Stimulated activated CD8-positive, alpha-beta memory T cell treated with anti-CD3 and anti-CD28 coated beads, Interleukin-15, amount 100 ng/mL, for 4 hours (primary cell): Measurements from ENCODE around the gene POLA2.
A peak's percentile ranks its signal among the peaks of the same experiment; 100 is the strongest.
"Not testable (repeated sequence)": the region's sequence is repeated elsewhere in the genome, so short reads cannot be mapped to it uniquely, and the experiment has no call there.

Source experiments
- DNase-seq, 2 donors: peaks; one replicate each; pipeline ENCODE4 v3.0.0-alpha.2; 2020; ENCODE audit warnings: low read depth in 2 of 2

The POLA2 gene, protein sequence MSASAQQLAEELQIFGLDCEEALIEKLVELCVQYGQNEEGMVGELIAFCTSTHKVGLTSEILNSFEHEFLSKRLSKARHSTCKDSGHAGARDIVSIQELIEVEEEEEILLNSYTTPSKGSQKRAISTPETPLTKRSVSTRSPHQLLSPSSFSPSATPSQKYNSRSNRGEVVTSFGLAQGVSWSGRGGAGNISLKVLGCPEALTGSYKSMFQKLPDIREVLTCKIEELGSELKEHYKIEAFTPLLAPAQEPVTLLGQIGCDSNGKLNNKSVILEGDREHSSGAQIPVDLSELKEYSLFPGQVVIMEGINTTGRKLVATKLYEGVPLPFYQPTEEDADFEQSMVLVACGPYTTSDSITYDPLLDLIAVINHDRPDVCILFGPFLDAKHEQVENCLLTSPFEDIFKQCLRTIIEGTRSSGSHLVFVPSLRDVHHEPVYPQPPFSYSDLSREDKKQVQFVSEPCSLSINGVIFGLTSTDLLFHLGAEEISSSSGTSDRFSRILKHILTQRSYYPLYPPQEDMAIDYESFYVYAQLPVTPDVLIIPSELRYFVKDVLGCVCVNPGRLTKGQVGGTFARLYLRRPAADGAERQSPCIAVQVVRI

DNA sequence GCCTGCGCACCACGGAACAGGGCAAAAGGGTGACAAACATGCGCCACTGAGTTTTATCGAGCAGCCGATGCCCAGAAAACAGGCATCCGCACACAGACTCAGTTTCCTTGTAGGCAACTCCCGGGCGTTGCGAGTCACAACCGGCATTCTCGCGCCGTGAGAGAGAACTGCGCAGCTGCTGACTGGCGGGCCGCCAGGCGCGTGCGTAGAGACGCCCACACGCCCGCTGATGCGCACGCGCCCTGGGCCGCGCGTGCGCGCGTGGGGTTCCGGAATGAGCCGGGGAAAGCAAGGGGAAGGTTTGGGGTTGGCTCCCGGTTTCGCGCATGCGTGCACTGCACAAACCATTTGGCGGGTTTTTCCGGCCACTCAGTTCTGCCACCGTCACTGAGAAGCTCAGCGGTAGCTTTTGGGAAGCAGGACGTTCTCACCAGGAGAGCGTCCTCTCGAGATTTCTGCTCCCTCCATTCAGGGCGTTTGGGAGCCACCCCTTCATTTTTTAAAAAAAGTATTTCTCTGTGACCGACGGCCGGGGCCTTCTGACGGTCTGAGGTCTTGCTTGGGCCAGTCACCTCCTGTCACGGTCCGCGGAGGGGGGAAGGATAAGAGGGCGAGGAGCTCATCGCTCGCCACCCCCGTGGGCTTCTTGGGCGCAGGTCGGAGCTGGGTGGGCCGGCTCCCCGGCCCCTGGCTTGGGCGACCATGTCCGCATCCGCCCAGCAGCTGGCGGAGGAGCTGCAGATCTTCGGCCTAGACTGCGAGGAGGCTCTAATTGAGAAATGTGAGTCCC, at the start of gene POLA2:
TSS of gene POLA2 (plus strand) at position 372 of the 790 bp plus-strand sequence. CDS start at position 703, 331 bp downstream.
- peak; percentile 88 to 93 for DNase-seq

DNA sequence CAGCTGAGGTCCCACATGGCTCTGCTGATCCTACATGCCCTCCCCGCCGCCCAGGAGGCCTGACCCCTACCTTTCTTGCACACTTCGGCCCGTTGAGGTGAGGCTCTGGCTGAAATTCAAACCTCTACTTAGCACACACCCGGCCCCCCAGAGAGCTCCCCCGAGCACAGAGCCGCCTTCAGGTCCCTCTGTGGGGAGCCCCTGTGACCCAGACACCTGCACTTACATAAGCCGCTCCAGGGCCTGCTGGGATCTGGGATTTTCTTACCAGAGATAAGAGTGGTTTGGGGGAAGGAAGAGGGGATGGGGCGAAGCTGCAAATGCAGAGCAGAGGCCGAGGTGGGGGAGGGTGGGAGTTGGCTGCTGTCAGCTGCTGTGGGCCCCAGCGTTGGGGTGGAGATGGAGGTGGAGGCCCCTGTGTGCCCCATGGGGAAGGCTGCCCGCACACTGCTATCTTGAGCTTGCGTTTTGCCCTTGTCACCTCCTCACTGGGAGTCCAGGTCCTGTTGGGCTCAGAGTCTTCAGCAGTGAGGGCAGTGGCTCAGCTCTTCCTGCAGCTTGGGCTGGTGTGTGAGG, 49.4 kb upstream of the POLA2 start:
- DNase-seq: no peak

DNA sequence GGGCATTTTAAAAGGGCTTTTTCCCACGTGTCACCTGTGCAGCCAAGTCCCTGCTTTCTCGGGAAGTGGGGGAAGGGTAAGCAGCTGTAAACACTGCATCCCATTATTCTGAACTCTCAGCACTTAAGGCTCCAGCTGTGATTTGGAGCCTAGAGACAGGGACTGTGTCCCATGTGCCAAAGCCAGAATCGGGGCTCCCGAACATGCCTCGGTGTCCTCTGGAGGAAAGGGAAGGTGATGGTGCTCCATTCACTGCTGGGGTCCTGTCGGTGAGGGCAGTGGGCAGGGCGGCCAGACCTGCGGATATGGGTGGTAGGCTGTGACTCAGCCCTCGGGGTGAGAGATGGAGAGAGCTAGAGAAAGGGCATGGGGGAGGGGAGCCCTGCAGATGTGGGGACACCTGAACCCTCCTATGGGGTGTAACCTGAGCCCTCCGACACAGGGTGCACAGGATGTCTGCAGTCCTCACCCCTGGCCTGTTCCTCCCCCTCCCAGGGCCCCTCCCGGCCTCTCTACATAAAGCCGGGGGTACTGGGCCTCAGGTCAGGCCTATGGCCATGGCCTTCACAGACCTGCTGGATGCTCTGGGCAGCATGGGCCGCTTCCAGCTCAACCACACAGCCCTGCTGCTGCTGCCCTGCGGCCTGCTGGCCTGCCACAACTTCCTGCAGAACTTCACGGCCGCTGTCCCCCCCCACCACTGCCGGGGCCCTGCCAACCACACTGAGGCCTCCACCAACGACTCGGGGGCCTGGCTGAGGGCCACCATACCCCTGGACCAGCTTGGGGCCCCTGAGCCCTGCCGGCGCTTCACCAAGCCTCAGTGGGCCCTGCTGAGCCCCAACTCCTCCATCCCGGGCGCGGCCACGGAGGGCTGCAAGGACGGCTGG, 48.2 kb upstream of the POLA2 start:
- DNase-seq: no peak

DNA sequence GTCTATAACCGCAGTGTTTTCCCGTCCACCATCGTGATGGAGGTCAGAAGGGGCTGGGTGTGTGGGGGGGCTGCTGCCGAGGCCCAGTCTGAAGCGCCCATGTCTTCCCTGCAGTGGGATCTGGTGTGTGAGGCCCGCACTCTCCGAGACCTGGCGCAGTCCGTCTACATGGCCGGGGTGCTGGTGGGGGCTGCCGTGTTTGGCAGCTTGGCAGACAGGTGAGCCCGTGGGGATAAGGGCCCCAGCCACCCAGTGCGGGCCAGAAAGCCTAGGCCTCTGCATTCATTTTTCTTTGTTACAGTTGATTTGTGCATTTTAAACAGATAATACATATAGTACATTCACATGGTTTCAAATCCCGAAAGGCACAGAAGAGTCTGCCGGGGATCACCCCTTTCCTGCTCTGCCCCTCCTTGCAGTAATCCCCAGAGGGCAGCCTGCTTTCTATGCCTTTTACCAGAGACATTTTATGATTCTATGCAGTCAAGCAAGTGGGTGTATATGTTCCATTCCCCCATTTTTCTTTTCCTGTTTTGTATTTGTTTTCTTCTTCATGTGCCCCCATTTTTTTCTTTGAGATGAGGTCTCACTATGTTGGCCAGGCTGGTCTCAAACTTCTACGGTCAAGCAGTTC, 47.4 kb upstream of the POLA2 start:
- DNase-seq: no peak

GRCh38 chr11:65215441-65216076, 46.2 kb upstream of the POLA2 start:
- peak in 1 of 2 donors; percentile 27 for DNase-seq

DNA sequence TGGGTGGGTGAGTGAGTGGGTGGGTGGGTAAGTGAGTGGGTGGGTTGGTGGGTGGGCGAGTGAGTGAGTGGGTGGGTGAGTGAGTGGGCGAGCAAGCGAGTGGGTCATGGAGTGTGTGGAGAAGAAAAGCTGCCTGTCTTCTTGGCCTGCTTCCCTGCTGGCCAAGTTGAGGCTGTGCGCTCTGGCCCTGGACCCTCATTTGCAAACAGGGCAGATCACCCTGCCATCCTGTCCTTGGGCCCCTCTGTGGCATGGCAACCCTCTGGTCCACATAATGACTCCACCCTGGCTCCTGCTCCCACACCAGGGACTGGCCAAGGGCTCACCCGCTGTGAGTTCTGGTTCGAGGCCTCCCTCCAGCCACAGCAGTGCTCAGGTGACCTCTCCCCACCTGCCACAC, 44.9 kb upstream of the POLA2 start:
- DNase-seq: no peak

DNA sequence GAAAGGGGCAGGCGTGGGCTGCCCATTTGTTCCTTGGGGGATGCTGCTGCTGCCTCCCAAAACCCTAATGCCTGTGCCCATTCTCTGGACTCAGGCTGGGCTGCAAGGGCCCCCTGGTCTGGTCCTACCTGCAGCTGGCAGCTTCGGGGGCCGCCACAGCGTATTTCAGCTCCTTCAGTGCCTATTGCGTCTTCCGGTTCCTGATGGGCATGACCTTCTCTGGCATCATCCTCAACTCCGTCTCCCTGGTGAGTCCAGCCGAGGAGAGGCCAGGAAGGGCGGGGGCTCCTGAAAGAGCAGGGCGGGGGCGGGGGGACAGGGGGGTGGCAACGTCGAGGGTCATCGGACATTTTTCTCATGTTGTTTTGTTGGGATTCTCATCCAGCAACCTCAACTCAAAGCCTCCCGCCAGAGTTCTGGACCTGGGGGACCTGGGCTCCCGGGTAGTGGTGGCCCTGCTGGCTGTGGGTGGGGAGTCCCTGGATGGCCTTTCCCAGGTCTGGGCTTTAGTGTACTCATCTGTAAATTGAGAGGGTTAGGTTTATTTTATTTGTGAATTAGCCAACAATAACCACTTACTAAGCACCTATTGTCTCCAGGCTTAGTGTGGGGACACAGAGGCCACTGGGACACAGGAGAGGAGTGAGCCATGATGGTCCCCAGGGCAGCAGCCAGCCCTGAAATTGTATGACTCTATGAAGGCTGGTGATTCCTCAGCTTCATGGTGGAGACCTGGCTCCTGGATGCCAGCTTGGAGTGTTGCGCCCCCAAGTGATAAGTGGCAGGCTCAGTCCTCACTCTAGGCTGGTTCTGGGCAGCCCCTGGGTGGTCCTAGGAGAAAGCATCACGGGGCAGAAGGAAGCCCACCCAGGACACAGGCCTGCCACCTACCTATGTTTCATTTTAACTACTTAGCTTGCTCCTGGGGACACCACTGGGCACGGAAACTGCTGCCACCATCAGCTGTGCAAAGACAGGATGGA, 44.0 kb upstream of the POLA2 start:
- DNase-seq: no peak

- no peak for DNase-seq
Measured at GRCh38 chr11:65218446-65218845, 43.3 kb upstream of the POLA2 start.

DNA sequence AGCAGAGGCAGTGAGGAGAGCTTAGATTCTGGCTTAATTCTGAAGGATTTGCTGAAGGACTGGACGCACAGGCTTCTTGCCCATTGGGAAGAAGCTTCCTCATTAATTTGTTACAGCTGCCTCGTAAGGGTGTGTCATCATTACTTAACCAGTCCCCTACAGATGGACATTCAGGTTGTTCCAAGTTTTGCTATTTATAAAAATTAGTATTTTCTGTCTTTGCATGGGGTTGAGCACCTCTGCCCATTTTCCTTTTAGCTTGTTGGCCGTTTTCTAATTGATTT, 41.9 kb upstream of the POLA2 start:
- DNase-seq: no peak

GRCh38 chr11:65221026-65221425, 40.7 kb upstream of the POLA2 start:
- DNase-seq: no peak

DNA sequence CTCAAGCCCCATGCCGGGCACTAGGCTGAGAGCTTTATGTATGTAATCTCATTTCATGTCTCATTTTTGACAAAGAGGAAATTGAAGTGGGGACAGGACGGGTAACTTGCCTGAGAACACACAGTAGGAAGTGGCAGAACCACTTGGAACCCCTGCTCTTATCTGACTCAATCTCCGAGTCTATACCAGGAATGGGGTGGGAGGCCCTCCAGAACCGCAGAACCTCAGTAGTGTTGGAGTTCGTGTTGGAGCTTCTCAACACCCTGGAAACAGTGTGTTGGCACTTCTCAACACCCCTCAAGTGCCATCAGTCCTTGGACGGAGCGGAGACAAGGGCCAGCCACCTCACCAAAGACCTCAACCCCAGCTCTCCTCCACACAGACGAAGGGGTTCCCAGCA, 38.8 kb upstream of the POLA2 start:
- no peak for DNase-seq

DNA sequence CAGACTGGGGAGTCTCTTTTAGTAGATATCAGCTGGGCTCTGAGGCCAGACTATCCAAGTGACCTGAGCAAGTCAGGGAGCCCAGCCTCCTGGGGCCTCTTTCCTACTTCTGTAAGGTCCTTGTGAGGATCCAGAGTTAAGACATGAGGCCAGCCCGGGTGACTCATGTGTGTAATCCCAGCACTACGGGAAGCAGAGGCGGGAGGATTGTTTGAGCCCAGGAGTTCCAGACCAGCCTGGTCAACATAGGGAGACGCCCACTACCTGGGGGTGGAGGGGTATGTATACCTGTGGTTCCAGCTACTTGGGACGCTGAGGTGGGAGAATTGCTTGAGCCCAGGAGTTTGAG, 36.9 kb upstream of the POLA2 start:
- DNase-seq: no peak

- no peak for DNase-seq
Measured at GRCh38 chr11:65225279-65226102, 36.3 kb upstream of the POLA2 start.

GRCh38 chr11:65226103-65226442, 35.7 kb upstream of the POLA2 start:
- DNase-seq: no peak

GRCh38 chr11:65227879-65228278, 33.9 kb upstream of the POLA2 start:
- no peak for DNase-seq

DNA sequence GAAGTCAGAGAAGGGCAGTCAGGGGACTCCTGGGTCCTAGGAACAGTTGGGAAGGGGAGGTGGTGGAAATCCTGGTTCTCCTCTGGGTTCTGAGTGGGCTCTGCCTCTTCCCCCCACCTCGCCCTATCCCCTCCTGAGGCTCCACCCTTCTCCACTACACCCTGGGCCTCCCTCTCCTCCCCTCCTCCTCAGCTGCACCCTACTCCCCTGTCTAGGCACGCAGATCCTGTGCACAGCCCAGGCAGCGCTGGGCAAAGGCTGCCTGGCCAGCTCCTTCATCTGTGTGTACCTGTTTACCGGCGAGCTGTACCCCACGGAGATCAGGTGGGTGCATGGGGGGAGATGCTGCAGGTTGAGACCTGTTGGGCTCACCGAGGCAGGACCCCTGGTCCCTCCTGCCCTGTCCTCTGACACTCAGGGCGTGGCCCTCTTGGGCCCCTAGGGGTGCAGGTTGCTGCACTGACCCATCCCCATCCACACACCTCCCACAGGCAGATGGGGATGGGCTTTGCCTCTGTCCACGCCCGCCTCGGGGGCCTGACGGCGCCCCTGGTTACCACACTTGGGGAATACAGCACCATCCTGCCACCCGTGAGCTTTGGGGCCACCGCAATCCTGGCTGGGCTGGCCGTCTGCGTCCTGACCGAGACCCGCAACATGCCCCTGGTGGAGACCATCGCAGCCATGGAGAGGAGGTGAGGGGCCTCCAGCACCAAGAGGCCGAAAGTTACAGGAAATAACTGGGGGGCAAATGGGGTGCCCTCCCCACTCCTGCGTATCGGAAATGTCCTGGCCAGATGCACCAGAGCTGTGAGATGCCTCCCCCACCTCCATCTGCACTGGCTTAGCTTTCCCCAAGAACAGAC, 25.3 kb upstream of the POLA2 start:
- DNase-seq: no peak

DNA sequence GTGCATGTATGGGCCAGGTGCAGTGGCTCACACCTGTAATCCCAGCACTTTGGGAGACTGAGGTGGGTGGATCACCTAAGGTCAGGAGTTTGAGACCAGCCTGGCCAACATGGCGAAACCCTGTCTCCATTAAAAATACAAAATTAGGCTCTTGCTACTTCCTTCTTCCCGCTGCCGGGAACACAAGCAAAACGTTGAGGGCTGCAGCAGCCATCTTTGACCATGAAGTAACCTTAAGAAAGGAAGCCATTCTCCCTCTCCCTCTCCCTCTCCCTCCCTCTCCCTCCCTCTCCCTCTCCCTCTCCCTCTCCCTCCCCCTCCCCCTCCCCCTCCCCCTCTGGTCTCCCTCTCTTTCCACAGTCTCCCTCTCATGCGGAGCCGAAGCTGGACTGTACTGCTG, 23.5 kb upstream of the POLA2 start:
- DNase-seq: not testable (repeated sequence)

- no peak for DNase-seq
Measured at GRCh38 chr11:65241134-65241533, 20.6 kb upstream of the POLA2 start.
